Measurements from ENCODE around the gene STRA6. TPM values are rescaled to one million over a fixed set of nuclear protein-coding genes. Genes with fewer than 3 reads are reported as not detected.

The STRA6 gene
- total RNA-seq, 2 donors from 2014 or later = not detected

DNA sequence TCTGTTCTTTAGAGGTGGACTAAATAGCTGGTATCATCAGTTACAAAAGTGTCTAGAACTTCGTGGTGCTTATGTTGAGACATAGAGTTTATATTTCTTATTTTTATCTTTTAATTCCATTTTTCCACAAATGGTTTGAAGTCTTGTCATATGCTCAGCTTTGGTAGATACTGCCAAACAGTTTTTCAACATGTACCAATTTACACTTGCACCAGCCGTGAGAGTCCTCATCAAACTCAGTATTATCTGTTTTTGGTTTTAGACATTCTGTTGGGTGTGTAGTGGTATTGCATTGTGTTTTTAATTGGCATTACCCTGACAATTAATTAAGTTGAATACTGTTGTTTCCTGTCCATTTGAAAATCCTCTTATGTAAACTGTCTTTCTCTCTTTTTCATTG is 55.5 kb downstream of the STRA6 start:
- intact Hi-C loops (cut with DNase I) = no loop called here
- DNase-seq = no peak
- no peak for ATAC-seq

DNA sequence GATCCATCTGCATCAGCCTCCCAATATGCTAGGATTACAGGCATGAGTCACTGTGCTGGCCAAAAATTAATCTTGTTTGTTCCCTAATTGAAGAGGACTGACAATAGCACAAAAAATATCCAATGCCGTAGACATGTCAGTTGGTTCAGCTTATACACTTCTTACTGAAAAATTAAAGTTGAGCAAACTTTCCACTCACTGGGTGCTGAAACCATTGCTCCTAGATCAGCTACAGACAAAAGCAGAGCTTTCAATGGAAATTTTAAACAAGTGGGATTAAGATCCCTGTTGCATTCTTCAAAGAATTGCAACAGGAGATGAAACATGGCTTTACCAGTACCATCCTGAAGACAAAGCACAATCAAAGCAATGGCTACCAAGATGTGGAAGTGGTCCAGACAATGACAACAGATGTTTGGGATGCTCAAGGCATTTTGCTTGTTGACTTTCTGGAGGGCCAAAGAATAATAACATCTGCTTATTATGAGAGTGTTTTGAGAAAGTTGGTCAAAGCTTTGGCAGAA is 56.2 kb downstream of the STRA6 start:
- intact Hi-C loops (cut with DNase I) = no loop called here
- no peak for DNase-seq
- no peak for ATAC-seq

DNA sequence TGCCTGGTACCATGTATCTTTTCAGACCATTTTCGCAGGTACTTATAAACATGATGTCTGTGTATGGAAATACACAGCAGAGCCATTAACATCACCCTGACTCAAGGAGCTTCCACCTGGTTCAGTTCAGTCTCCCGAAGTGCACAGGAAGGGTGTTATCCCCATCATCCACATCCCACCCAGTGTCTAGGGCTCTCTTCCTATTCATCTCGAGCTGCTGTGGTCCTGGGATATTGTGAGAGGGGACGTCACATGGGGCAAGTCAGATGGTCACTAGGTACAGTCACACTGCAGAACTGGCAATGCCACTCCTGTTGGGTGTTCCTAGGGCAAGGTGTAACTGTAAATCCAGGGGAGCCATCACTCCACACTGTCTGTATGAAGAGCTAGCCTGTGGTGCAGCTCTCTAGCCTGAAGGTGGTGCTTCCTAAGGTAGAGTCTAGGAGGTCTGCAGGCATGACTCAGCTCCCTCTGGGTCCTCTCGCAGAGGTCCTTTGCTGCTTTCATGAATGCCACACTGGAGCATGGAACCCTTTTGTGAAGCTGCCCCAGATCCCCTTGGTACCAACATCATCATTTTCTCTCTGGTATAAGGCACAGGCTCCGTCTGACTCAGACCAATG is 58.3 kb downstream of the STRA6 start:
- ATAC-seq (no peak), DNase-seq (no peak)
- intact Hi-C loops (cut with DNase I) = no loop called here

DNA sequence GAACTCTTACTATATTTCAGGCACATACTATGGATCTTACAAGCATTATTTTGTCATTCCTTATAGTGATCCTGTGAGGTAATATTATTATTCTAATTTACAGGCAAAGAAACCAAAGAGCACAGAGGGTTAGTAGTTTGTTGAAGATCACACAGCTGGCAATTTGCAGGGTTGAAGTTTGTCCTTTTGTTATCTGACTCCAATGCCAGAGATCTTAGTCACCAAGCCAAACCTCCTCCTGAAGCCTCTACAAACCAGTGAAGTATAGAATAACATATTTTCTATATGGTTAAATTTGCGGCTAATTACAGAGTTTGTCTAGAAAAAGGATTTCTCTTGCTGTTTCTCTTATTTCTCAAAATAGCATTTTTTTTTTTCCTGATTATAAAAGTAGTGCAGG is 61.0 kb downstream of the STRA6 start:
- DNase-seq (no peak), ATAC-seq (no peak)
- intact Hi-C loops (cut with DNase I) = no loop called here

DNA sequence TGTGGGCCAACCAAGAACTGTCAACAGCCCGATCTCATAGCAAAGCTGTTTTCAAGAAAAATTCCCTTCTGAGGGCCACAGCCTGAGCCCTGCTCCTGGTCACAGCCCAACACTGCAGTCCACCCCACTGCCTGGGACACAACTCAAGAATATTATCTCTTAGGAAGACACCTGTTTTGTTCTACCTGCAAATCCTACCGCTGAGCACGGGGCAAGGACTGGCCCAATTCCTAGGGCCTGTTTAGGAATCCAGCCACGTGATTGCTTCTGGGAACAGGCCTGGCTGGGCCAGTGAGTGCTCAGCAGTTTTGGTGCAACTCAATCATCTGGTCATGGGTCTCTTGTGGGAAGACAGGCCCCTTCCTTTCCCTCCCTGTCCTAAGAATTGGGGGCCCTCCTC is 63.9 kb downstream of the STRA6 start:
- DNase-seq (no peak), ATAC-seq (no peak)
- intact Hi-C loops (cut with DNase I) = loop anchor here in 1 of 2 donors (10.0 kb wide), 1 partner anchor 106 kb away; no protein-coding TSS in a partner anchor

DNA sequence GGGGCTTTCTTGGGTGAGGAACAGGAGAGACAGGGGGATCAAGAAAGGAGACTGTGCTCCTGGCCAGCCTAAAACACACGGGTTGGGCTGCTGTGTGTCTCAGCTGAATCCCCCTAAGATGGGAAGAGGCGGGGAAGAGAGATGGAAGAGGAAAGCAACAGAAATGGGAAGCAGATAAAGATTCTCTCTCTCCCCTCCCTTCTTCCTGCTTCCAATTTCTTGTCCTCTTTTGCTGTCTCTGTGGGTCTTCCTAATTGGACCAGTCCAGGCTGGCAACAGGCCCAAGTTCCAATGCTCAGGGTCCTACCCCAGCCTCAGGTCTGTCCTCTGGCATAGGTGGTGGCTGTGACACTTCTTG is 65.1 kb downstream of the STRA6 start:
- DNase-seq (no peak), ATAC-seq (no peak)
- intact Hi-C loops (cut with DNase I) = loop anchor here in 1 of 2 donors (10.0 kb wide), 1 partner anchor 107 kb away; no protein-coding TSS in a partner anchor

DNA sequence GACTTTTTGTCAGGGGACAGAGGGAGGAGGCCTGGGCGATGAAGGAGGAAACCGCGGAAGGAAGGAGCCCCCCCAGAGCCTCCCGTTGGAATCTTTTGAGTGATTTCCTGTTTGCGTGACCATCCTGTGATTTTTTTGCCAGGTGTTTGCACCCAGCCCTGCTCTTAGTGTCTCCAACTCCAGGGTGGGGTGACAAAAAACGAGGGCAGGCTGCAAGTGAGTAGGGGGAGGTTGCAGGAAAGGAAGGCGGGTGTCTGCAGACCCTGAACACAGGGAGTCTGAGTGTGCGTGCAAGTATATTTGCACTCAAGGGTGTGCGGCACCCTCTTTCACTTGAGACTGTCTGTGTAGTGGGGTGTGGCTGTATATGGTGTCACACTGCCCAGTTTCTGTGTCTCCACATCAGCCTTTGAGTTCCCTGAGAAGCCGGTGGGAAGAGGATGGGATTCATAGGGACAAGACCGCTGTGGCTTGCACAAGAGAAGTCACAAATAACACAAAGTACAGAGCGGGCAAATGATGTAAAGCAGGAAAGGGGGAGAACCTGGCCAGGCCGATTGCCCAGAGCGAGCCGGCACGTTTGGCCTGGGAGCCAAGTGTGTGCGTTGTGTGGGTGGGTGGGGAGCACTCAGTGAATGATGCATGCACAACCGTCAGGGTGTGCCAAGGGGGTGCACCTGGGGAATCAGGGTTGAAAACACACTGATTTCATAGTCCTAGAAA is 65.6 kb downstream of the STRA6 start:
- peak in 1 of 2 donors; percentile 20 for ATAC-seq
- intact Hi-C loops (cut with DNase I) = loop anchor here in 1 of 2 donors (10.0 kb wide), 1 partner anchor 108 kb away; no protein-coding TSS in a partner anchor

DNA sequence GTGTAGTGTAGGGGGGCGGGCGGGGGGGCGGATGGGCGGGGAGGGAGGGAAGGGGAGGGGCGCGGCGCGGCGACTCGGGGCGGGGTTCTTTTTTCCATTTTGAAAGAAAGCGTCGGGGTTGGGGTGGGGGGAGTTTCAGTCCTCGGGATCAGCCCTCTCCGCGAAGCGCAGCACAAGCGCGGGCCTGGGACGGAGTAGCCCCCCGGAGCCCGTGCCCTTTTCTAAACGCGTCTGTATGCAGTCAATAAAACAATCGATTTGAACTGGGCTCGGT is 66.1 kb downstream of the STRA6 start:
- DNase-seq = peak; percentile 35
- ATAC-seq = no peak
- intact Hi-C loops (cut with DNase I) = loop anchor here in 1 of 2 donors (10.0 kb wide), 1 partner anchor 108 kb away; no protein-coding TSS in a partner anchor

More for the DNA sequence above, 65.6 kb downstream of the STRA6 start:
- DNase-seq = no peak

DNA sequence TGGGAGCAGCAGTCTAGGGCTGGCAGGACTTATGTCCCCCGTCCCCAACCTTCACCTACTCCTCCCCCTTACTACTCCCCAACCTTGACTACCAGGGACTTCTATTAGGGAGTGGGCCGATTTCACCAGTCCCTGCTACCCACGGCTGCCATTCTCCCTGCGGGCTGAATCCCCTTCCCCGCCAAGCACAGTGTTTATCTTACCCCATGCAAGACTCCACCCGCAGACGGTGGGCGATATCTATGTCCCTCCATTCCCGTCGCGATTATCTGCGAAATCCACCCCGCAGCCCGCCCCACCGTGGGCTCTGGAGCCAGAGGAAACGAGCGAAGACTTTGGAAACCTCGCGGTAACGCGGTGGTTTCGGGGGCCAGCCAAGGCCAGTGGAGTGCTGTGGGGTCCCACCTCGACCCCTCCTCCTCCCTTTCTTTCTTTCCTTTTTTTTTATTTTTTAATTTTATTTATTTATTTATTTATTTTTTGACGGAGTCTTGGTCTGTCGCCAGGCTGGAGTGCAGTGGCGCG is 67.5 kb downstream of the STRA6 start:
- ATAC-seq = no peak
- no peak for DNase-seq
- intact Hi-C loops (cut with DNase I) = loop anchor here in 1 of 2 donors (10.0 kb wide), 1 partner anchor 110 kb away; no protein-coding TSS in a partner anchor

DNA sequence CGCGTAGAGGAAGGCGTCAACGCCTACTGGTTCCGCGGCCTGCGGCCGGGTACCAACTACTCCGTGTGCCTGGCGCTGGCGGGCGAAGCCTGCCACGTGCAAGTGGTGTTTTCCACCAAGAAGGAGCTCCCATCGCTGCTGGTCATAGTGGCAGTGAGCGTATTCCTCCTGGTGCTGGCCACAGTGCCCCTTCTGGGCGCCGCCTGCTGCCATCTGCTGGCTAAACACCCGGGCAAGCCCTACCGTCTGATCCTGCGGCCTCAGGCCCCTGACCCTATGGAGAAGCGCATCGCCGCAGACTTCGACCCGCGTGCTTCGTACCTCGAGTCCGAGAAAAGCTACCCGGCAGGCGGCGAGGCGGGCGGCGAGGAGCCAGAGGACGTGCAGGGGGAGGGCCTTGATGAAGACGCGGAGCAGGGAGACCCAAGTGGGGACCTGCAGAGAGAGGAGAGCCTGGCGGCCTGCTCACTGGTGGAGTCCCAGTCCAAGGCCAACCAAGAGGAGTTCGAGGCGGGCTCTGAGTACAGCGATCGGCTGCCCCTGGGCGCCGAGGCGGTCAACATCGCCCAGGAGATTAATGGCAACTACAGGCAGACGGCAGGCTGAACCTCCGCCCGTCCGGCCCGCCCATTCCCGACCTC is 68.1 kb downstream of the STRA6 start:
- ATAC-seq = peak; percentile 24 to 25
- intact Hi-C loops (cut with DNase I) = loop anchor here in 1 of 2 donors (10.0 kb wide), 1 partner anchor 110 kb away; no protein-coding TSS in a partner anchor

DNA sequence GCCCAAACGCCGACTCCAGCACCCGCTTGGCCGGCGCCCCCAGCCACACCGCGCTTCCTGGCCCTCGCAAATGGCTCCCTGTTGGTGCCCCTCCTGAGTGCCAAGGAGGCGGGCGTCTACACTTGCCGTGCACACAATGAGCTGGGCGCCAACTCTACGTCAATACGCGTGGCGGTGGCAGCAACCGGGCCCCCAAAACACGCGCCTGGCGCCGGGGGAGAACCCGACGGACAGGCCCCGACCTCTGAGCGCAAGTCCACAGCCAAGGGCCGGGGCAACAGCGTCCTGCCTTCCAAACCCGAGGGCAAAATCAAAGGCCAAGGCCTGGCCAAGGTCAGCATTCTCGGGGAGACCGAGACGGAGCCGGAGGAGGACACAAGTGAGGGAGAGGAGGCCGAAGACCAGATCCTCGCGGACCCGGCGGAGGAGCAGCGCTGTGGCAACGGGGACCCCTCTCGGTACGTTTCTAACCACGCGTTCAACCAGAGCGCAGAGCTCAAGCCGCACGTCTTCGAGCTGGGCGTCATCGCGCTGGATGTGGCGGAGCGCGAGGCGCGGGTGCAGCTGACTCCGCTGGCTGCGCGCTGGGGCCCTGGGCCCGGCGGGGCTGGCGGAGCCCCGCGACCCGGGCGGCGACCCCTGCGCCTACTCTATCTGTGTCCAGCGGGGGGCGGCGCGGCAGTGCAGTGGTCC is 68.7 kb downstream of the STRA6 start:
- DNase-seq (no peak), ATAC-seq (no peak)
- intact Hi-C loops (cut with DNase I) = loop anchor here in 1 of 2 donors (10.0 kb wide), 1 partner anchor 111 kb away; no protein-coding TSS in a partner anchor

More for the DNA sequence above, 68.1 kb downstream of the STRA6 start:
- DNase-seq = peak; percentile 67

DNA sequence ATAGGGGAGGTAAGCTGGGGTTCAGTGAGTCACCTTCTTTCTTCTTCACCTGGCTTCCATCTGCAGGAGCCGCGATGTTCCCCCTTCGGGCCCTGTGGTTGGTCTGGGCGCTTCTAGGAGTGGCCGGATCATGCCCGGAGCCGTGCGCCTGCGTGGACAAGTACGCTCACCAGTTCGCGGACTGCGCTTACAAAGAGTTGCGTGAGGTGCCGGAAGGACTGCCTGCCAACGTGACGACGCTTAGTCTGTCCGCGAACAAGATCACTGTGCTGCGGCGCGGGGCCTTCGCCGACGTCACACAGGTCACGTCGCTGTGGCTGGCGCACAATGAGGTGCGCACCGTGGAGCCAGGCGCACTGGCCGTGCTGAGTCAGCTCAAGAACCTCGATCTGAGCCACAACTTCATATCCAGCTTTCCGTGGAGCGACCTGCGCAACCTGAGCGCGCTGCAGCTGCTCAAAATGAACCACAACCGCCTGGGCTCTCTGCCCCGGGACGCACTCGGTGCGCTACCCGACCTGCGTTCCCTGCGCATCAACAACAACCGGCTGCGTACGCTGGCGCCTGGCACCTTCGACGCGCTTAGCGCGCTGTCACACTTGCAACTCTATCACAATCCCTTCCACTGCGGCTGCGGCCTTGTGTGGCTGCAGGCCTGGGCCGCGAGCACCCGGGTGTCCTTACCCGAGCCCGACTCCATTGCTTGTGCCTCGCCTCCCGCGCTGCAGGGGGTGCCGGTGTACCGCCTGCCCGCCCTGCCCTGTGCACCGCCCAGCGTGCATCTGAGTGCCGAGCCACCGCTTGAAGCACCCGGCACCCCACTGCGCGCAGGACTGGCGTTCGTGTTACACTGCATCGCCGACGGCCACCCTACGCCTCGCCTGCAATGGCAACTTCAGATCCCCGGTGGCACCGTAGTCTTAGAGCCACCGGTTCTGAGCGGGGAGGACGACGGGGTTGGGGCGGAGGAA is 69.6 kb downstream of the STRA6 start:
- DNase-seq (no peak), ATAC-seq (no peak)
- intact Hi-C loops (cut with DNase I) = loop anchor here in 1 of 2 donors (10.0 kb wide), 1 partner anchor 112 kb away; no protein-coding TSS in a partner anchor

DNA sequence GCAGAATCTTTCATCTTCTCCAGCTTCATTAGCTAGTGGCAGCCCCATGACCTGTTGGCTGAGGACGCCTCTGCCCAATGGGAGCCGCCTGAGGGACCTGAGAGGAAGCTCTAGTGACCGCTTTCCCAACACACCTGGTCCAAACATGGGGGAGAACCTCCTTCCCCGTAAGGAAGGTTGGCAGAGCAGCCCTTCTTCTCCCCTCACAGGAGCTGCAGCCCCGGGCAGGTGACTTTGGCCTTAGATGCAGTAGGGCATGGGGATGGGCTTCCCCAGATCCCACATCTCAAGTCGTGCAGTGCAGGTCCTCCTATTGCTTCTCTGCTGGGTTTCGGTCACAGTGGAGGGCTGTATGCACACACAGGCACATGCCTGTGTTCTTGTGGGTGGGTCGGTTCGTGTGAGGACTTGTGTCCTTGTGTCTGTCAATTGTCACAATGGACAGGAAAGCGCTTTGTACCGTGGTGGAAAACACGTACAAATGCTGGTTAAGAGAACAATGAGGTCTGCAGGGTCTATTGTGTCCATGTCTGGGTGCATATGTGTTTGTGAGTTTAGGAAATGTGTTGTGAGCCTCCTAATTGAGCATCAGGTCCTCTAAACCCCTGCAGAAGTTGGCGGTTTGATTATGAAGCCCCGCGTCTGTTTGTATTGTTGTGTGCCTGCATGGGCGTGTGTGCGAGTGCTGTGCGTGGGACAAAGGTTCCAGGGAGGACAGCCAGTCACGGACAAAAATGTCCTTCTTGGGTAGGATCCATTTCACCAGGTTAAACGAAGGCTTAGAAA is 70.8 kb downstream of the STRA6 start:
- intact Hi-C loops (cut with DNase I) = loop anchor here in 1 of 2 donors (10.0 kb wide), 1 partner anchor 113 kb away; no protein-coding TSS in a partner anchor
- no peak for DNase-seq
- no peak for ATAC-seq

DNA sequence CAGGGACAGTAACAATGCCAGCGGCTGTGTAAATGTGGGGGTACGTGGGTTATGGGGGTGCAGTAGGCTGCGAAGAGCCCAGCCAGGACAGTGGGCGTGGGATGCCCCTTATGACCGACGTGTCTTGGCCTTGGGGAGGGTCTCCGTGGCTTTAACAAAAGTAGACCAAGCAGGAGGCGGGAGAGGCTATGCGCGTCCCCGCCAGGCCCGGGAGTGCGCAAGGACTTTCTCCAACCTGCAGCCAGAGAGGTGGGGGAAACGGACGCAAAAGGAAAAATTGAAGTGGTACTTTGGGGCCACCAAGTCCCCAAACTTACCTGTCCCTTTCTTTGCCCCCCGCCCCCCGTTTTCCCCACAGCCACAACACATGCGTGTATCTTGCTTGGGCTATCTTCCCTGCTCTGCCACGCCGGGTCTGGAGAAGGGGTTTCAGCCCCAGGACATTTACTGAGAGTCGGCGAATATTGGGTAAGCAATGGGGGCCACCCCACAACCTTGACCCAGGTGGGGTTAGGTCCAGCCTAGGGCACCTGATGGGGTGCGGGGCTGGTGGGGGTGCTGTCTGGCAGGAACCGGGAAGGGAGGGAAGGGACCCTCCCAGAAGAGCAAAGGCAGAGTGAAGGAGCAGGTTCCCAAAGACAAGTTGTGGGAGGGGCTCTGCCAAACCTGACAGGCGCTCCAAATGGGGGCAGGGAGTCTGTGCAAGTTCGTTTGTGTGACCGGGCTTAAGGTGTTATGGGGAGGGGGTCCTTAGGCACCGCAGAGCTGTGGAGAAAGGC is 71.5 kb downstream of the STRA6 start:
- no peak for ATAC-seq
- DNase-seq = no peak
- intact Hi-C loops (cut with DNase I) = loop anchor here in 1 of 2 donors (10.0 kb wide), 1 partner anchor 114 kb away; no protein-coding TSS in a partner anchor

DNA sequence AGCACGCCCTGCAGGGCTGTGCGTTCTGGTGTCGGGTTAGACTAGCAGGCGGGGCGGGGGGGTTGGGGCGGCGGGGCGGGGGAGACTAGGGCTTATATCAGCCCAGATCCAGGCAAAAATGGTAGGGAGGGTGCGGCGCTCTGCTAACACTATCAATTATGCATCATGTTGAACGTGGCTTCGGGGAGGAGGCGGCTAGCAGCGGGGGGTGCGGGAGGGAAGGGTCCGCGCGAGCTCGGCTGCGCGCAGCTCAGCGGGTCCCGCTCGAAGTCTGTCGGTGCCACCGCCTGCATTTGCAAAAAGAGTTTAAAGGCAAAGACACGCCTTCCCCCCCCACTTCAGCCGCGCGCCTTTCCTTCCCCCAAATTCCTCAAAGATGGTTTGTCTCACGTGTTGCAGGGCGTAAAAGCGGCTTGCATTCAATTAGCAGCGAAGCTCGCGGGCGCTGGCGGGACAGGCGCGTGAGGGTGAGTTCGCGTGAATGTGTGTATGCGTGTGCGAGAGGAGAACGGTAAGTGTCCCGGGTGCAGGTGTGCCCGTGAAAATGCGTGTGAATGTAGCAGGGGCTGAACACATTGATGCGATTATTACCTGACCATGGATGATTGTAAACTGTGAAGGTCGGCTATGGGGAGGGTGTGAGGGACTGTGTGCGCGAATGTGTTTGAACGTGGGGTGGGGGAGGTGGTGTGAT is 72.3 kb downstream of the STRA6 start, which contains the start of gene ISLR2:
Gene ISLR2 (plus strand): TSS at position 432 of the 694 bp plus-strand sequence. CDS start 2,169 bp downstream, outside the sequence.
- ATAC-seq (no peak), DNase-seq (no peak)
- intact Hi-C loops (cut with DNase I) = loop anchor here in 1 of 2 donors (10.0 kb wide), 1 partner anchor 114 kb away; no protein-coding TSS in a partner anchor

Measured in left cardiac atrium (tissue), 4 donors.